ENCODE data around the gene SLC4A4. TPM values are rescaled to one million over a fixed set of nuclear protein-coding genes. Genes with fewer than 3 reads are reported as not detected.

The SLC4A4 gene
- total RNA-seq, 1 experiment from 2014 or later = 0.92 TPM

DNA sequence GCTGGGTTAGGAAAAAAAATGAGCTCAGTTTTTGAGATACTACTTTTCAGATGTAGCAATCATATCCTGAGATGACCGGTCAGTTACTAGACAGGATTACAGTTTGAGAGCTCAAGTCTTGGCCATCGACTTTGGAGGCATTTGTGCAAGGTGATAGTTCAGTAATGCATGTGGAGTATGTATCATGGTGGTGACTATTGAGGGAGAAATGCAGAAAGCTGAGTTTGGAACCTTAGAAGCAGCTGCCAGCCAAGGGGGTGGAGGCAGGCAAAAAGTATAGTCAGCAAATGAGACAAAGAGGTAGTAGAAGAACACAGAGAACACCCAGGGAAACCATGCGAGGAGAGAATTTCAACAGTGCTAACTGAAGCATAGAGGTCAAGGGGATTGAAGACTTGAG is 48.7 kb upstream of the SLC4A4 start:
- H3K4ac ChIP-seq (ENCODE audit: low read depth, low read length) = no peak overlapping the region
- H3K14ac ChIP-seq (ENCODE audit: insufficient read depth, low read length) = no peak overlapping the region
- H4K91ac ChIP-seq (ENCODE audit: insufficient read length, low read depth, low read length) = no peak overlapping the region
- TF ChIP-seq CTCF (conservative IDR thresholded peaks at IDR 0.05) = no peak
- H3K4me2 ChIP-seq (ENCODE audit: insufficient read depth, insufficient read length, low read length) = no peak overlapping the region
- no peaks in the 10 kb centered on the region for H3K4me1 Mint-ChIP-seq
- H3K23ac ChIP-seq (ENCODE audit: insufficient read length, low read depth, low read length) = no peak overlapping the region
- no peaks in the 10 kb centered on the region for H3K27me3 Mint-ChIP-seq (ENCODE audit: low read depth)
- H3K4me3 Mint-ChIP-seq = no peak overlapping the region
- no peaks in the 10 kb centered on the region for H4K20me1 ChIP-seq (ENCODE audit: control insufficient read depth, insufficient read depth, insufficient read length)
- H3K9ac ChIP-seq (ENCODE audit: extremely low read depth, insufficient read length, low read length) = no peak overlapping the region
- no peak overlapping the region for H2BK120ac ChIP-seq (ENCODE audit: low read depth, low read length, poor library complexity, severe bottlenecking)
- H2AFZ ChIP-seq (ENCODE audit: low read length) = no peak overlapping the region
- H3K79me1 ChIP-seq (ENCODE audit: insufficient read depth, low read depth, low read length, poor library complexity, severe bottlenecking) = no peaks in the 10 kb centered on the region
- no peaks in the 10 kb centered on the region; the same call in 1 of the 2 replicates for H3K4me1 ChIP-seq (ENCODE audit: insufficient read depth, low read length)
- no peaks in the 10 kb centered on the region for H3K9me3 ChIP-seq (ENCODE audit: control insufficient read depth, low read depth, low read length)
- no peaks in the 10 kb centered on the region for H3K27me3 ChIP-seq (ENCODE audit: insufficient read depth, low read length)
- H3K36me3 Mint-ChIP-seq (ENCODE audit: insufficient read depth in 1 of 3, low read depth in 3 of 3) = no peaks in the 10 kb centered on the region
- H3K23me2 ChIP-seq (ENCODE audit: insufficient read length, low read depth, low read length, poor library complexity, severe bottlenecking) = no peaks in the 10 kb centered on the region
- no peak overlapping the region for H2BK5ac ChIP-seq (ENCODE audit: insufficient read length, low read length)
- no peak overlapping the region for H2AK5ac ChIP-seq (ENCODE audit: insufficient read length, low read length)
- no CpG with 5 or more reads among the region's 3 CpGs for WGBS (ENCODE audit: extremely low coverage, insufficient read length, low lambda C conversion rate)
- no peaks in the 10 kb centered on the region for H3K9me3 Mint-ChIP-seq
- no peak overlapping the region for H2BK20ac ChIP-seq (ENCODE audit: low read depth, low read length, poor library complexity, severe bottlenecking)
- no peak overlapping the region; a peak in 1 of 7 replicates for H3K27ac Mint-ChIP-seq
- DNase-seq = no peak
- H3K27ac ChIP-seq (ENCODE audit: insufficient read length, low read depth, low read length) = no peak overlapping the region
- no peak overlapping the region for H2BK12ac ChIP-seq (ENCODE audit: insufficient read length, low read depth, low read length)
- H2BK15ac ChIP-seq (ENCODE audit: low read depth, low read length) = no peak overlapping the region
- H3T11ph ChIP-seq (ENCODE audit: low read length) = no peak overlapping the region
- H4K5ac ChIP-seq (ENCODE audit: insufficient read length, low read depth, low read length) = no peak overlapping the region
- H4K8ac ChIP-seq (replicated peaks; ENCODE audit: insufficient read length, low read depth, low read length) = no peak overlapping the region
- H3K18ac ChIP-seq (ENCODE audit: insufficient read length, low read depth, low read length) = no peak overlapping the region
- no peaks in the 10 kb centered on the region for H3K79me2 ChIP-seq (ENCODE audit: insufficient read depth, low read length)
- no peak overlapping the region for H3K56ac ChIP-seq (ENCODE audit: insufficient read length, low read depth, low read length)

Data from H9 (cell line).